ENCODE results near the gene CASZ1. TPM values are rescaled to one million over a fixed set of nuclear protein-coding genes. Genes with fewer than 3 reads are reported as not detected.

Gene CASZ1
- total RNA-seq, 4 donors from 2014 or later: 39.1 to 215 (median 115) TPM

GRCh38 chr1:10620776-10621175 lies 175.7 kb downstream of the CASZ1 start:
- intact Hi-C loops (cut with DNase I; ENCODE audit: low total_unique reads) (no loop called here), in situ Hi-C loops (cut with MboI; ENCODE audit: low pct_ligation_motif_present in 1 of 4, low pct_unique_long_range_greater_than_20kb in 1 of 4, low sequenced_read_pairs in 3 of 4) (no loop called here)
- no peak overlapping the region for H3K4me3 ChIP-seq
- no peak for TF ChIP-seq EP300 (IDR thresholded peaks at IDR 0.05; ENCODE audit: low read depth)
- no peaks in the 10 kb centered on the region for H3K27me3 ChIP-seq
- no peaks in the 10 kb centered on the region for H3K9me3 ChIP-seq
- no peaks in the 10 kb centered on the region for H3K4me1 ChIP-seq
- DNase-seq: no peak
- 95% methylated on average over 12 of the region's 12 CpGs; no CpG with 5 or more reads in 1 of the 2 donors for WGBS, 2 donors (ENCODE audit: low coverage in 1 of 2)
- no peak overlapping the region for H3K27ac ChIP-seq
- peaks cover 0 to 6% (median 0%) of the 10 kb centered on the region in 4 donors for H3K36me3 ChIP-seq

GRCh38 chr1:10617931-10618885 lies 178.2 kb downstream of the CASZ1 start:
- Histone ChIP-seq H3K4me1 (no peaks in the 10 kb centered on the region), H3K27ac (no peak overlapping the region), H3K4me3 (no peak overlapping the region), H3K36me3 (no peaks in the 10 kb centered on the region), H3K27me3 (no peaks in the 10 kb centered on the region), H3K9me3 (no peaks in the 10 kb centered on the region)
- TF ChIP-seq CTCF (IDR thresholded peaks at IDR 0.05): no peak
- TF ChIP-seq POLR2AphosphoS5 (IDR thresholded peaks at IDR 0.05): no peak
- no peak for TF ChIP-seq EP300 (IDR thresholded peaks at IDR 0.05; ENCODE audit: low read depth)
- no peak for TF ChIP-seq POLR2A (IDR thresholded peaks at IDR 0.05)
- in situ Hi-C loops (cut with MboI; ENCODE audit: low pct_ligation_motif_present in 1 of 4, low pct_unique_long_range_greater_than_20kb in 1 of 4, low sequenced_read_pairs in 3 of 4) (no loop called here), intact Hi-C loops (cut with DNase I; ENCODE audit: low total_unique reads) (no loop called here)
- no peak for DNase-seq
- WGBS, 2 donors (ENCODE audit: low coverage in 1 of 2): 98% methylated on average over 23 of the region's 23 CpGs; no CpG with 5 or more reads in 1 of the 2 donors

GRCh38 chr1:10617318-10617717 lies 179.1 kb downstream of the CASZ1 start:
- TF ChIP-seq CTCF (IDR thresholded peaks at IDR 0.05) (no peak), POLR2AphosphoS5 (IDR thresholded peaks at IDR 0.05) (no peak), EP300 (IDR thresholded peaks at IDR 0.05; ENCODE audit: low read depth) (no peak), POLR2A (IDR thresholded peaks at IDR 0.05) (no peak)
- WGBS, 2 donors (ENCODE audit: low coverage in 1 of 2): 94% methylated on average over 5 of the region's 5 CpGs; no CpG with 5 or more reads in 1 of the 2 donors
- Histone ChIP-seq H3K4me1 (no peaks in the 10 kb centered on the region), H3K27me3 (no peaks in the 10 kb centered on the region), H3K9me3 (no peaks in the 10 kb centered on the region), H3K4me3 (no peak overlapping the region), H3K27ac (no peak overlapping the region), H3K36me3 (no peaks in the 10 kb centered on the region)
- no peak for DNase-seq
- in situ Hi-C loops (cut with MboI; ENCODE audit: low pct_ligation_motif_present in 1 of 4, low pct_unique_long_range_greater_than_20kb in 1 of 4, low sequenced_read_pairs in 3 of 4) (no loop called here), intact Hi-C loops (cut with DNase I; ENCODE audit: low total_unique reads) (no loop called here)

- no peak for TF ChIP-seq POLR2A (IDR thresholded peaks at IDR 0.05)
- no peak for TF ChIP-seq EP300 (IDR thresholded peaks at IDR 0.05; ENCODE audit: low read depth)
- TF ChIP-seq POLR2AphosphoS5 (IDR thresholded peaks at IDR 0.05): no peak
- TF ChIP-seq CTCF (IDR thresholded peaks at IDR 0.05): no peak
- H3K9me3 ChIP-seq: no peaks in the 10 kb centered on the region
- intact Hi-C loops (cut with DNase I; ENCODE audit: low total_unique reads): no loop called here
- H3K27ac ChIP-seq: no peak overlapping the region
- DNase-seq: no peak
- no peaks in the 10 kb centered on the region for H3K36me3 ChIP-seq
- no peak overlapping the region for H3K4me3 ChIP-seq
- in situ Hi-C loops (cut with MboI; ENCODE audit: low pct_ligation_motif_present in 1 of 4, low pct_unique_long_range_greater_than_20kb in 1 of 4, low sequenced_read_pairs in 3 of 4): no loop called here
- H3K27me3 ChIP-seq: no peaks in the 10 kb centered on the region
- no peaks in the 10 kb centered on the region for H3K4me1 ChIP-seq
- WGBS, 2 donors (ENCODE audit: low coverage in 1 of 2): 93 to 95% methylated on average over 3 to 15 of the region's 15 CpGs
Measured at GRCh38 chr1:10616696-10617095, 179.8 kb downstream of the CASZ1 start.
